Colon (tissue), 2 donors: ENCODE results near the gene DENND6A.
"Not testable (repeated sequence)": the region's sequence is repeated elsewhere in the genome, so short reads cannot be mapped to it uniquely, and the experiment has no call there.

Experiments used
- FAIRE-seq: peaks from 2 replicates; lab custom pipeline; 2012; peaks lifted over from hg19 to GRCh38; lab: Jason Lieb, UNC
- donor health status: control.
- donor health status: control.

DENND6A gene, protein sequence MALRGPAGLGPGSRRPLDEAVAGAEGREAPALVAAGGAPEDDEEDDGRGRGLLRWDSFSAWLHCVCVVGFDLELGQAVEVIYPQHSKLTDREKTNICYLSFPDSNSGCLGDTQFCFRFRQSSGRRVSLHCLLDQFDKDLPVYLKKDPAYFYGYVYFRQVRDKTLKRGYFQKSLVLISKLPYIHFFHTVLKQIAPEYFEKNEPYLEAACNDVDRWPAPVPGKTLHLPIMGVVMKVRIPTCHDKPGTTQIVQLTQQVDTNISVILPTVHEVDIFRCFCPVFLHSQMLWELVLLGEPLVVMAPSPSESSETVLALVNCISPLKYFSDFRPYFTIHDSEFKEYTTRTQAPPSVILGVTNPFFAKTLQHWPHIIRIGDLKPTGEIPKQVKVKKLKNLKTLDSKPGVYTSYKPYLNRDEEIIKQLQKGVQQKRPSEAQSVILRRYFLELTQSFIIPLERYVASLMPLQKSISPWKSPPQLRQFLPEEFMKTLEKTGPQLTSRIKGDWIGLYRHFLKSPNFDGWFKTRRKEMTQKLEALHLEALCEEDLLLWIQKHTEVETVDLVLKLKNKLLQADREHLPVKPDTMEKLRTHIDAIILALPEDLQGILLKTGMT

DNA sequence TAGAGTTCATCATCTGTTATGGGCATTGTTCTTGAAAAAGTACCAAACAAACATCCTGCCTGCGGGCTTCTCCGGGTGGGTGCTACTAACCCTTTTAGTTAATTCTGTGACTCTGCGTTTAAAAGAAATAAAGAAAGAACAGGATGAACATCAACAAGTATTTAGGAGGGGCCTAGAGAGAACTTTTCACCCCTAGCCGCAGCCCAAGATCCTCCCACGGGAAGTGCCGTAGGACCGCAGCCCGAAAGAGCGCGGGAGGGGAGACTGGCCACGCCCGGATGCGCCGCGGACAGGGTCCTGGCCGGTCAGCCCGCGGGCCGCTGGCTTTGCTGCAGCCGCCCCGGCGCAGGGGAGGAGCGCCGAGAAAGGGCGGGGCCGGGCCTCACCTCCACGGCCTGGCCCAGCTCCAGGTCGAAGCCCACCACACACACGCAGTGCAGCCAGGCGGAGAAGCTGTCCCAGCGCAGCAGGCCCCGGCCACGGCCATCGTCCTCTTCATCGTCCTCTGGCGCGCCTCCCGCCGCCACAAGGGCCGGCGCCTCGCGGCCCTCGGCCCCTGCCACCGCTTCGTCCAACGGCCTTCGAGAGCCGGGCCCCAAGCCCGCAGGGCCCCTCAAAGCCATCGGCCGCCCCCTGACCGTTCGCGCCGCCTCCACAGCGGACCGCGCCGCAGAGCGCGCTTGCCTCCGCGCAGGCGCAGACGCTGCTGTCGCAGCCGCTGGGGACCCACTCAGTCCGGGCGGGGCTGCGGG is at the start of gene DENND6A:
Gene DENND6A (minus strand): TSS at position 682 of the 752 bp plus-strand sequence. CDS start 59 bp downstream, at position 623.
- FAIRE-seq = no peak

DNA sequence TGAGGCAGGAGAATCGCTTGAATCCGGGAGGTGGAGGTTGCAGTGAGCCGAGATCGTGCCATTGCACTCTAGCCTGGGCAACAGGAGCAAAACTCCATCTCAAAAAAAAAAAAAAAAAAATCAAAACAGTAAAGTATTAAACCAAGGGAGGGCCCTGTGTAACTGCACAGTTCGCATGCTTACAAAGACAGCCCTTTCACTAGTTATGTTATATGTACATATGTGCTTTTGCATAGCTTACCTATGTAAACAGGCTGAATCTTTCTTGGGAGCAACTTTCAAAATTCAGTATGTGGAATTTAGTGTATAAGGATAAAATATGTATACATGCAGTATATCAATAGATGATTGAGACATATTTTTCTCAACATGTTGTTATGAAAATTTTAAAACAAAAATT is 47.1 kb upstream of the DENND6A start:
- no peak for FAIRE-seq

DNA sequence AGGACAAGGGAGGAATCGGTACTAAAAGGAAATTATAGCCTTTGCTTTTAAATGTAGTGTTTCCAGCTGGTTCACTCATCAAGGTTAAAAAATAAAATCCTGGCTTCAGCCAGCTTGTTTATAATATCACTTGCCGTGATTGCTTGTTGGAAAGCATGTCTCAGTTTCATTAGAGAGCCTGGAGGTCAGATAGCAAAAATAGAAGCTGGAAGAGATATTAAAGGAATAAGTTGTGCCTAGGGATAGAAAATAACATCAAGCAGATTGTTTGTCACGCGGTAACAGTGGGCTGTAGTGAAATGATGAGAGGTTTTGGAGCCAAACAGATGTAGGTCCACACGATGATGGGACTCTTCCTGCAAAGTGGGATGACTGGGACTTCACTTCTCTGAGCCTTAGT is 45.5 kb upstream of the DENND6A start:
- no peak for FAIRE-seq

DNA sequence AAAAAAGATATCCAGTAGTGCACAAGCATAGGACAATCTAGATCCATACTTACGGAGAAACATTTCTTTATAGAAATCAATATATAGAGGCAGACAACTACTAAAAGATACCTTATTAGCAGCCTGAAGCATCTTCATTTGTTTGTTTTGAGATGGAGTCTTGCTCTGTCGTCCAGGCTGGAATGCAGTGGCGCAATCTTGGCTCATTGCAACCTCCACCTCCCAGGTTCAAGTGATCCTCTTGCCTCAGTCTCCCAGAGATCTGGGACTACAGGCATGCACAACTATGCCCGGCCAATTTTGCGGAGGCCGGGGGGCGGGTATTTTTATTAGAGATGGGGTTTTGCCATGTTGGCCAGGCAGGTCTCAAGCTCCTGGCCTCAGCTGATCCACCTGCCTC is 45.0 kb upstream of the DENND6A start:
- FAIRE-seq = no peak

DNA sequence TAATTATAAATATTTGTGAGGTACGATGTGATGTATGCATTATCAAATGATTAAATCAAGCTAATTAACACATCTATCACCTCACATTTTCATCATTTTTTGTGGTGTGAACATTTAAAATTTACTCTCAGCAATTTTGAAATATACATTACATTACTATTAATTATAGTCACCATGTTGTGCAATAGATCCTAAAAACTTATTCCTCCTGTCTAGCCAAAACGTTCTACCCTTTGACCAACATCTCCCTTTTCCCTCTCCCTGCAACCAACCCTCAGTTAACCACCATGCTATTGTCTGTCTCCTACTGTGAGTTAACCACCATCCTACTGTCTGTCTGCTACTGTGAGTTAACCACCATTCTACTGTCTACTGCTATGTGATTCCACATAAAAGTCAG is 42.5 kb upstream of the DENND6A start:
- no peak for FAIRE-seq

DNA sequence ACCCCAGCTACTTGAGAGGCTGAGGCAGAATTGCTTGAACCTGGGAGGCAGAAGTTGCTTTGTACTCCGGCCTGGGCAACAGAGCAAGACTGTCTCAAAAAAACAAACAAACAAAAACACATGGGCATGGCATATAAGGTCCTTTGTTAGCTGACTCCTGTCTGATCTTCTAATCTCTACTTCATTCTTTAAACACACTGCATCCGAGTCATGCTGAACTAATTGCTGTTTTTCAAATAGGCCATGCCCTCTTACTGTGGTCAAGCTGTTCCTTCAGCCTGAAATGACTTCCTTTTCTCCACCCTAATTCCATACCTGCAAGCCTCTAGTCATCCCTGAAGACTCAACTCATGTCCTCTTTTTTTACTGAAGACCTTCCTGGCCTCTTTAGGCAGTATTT is 40.9 kb upstream of the DENND6A start:
- no peak for FAIRE-seq

DNA sequence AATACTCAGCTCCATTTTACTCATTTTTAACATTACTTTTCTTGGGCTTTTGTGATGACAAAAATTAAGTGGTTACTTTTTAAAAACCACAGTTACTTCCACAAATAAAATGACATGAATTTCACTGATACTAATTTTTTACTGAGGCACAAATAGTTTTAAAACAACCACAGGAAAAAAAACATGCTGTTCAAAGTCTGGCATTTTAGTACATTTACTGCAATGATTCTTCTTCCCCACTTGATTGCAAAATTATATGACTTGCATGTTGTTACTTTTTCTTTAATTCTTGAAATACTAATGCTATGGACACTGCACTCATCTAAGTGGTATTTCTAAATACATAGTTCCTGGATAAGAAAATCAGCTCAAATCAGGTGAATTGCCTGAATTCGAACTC is 38.4 kb upstream of the DENND6A start:
- no peak for FAIRE-seq

DNA sequence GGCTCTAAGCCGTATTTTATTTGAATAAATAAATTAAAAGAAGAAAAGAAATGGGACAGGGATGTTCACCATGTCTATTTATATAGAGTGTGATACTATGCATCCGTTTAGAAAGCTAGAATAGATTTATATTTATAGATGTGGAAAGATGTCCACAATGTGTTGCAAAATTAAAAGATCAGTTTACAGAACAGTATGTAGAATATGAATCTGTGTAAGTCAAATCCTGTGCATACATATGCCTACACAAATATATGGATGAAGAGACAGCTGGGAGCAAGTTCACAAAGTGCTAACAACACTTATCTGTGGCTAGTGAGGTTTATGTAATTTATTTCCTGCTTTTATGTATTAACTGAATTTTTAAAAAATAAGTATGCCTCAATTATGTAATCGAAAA is 37.8 kb upstream of the DENND6A start:
- FAIRE-seq = no peak

DNA sequence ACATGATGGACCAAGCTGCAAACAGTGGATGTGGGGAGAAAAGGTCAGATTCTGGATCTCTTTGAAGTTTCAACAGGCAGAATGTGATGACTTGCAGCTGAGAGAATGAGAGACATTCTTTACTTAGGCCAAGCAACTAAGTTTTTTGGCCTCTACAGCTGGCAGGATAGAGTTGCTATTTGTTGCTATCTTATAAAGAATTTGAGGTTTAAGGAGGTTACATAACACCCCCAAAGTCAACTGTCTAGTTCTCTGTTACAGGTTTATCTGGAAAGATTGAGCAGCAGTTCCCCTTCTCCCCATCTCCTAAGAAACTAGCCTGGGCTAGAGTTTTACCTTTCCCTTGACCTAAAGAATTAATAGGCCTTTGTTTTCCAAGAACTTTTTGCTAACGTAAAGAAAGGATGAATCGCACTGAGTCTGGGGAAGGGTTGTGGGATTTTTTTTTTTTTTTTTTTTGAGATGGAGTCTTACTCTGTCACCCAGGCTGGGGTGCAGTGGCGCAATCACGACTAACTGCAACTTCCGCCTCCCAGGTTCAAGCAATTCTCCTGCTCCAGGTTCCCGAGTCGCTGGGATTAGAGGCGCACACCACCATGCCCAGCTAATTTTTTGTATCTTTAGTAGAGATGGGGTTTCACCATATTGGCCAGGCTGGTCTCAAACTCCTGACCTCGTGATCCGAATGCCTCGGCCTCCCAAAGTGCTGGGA is 36.6 kb upstream of the DENND6A start:
- FAIRE-seq = no peak

DNA sequence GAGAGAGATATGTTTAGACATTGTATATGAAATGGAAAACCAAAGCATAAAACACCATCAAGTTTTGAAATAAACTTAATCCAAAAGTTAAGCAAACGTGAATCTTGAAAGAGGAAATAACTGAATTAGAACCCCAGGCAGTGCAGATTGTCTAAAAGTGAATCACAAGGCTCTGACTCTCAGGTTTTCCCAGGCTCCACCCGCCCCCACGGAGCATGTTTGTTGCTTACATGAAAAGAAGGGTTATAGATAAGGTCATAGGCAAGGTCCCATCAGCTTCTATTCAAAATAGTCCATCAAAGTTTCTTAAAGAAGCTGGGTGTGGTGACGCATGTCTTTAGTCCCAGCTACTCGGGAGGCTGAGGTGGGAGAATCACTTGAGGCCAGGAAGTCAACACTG is 34.2 kb upstream of the DENND6A start:
- FAIRE-seq = no peak

DNA sequence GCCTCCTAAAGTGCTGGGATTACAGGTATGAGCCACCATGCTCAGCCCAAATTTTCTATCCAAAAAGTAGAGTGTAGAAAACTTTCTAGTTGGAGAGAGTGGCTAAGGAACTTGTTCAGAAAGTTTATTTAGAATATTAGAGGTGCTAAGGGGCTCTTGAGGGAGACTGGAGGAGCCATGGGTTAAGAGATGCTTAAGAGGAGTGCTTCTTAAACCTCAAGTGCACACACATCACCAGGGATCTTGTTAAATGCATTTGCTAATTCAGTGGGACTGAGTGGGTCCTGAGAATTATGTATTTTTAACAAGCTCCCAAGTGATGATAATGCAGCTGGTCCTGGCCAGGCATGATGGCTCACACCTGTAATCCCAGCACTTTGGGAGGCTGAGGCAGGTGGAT is 33.5 kb upstream of the DENND6A start:
- no peak for FAIRE-seq

DNA sequence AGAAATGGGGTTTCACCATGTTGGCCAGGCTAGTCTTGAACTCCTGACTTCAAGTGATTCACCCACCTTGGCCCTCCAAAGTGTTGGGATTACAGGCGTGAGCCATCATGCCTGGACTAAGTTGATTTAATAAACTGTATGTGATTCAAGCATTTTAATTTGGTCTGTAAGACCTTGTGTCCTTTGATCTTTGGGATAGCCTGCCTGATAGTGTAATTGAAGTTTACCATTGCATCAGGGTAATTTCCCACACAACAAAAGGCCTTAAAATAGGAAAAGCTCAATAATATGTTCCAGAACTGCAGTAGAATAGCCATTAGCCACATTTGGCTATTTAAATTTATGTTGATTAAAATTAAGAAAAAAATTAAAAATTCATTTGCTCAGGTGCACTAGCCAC is 25.2 kb upstream of the DENND6A start:
- no peak for FAIRE-seq

DNA sequence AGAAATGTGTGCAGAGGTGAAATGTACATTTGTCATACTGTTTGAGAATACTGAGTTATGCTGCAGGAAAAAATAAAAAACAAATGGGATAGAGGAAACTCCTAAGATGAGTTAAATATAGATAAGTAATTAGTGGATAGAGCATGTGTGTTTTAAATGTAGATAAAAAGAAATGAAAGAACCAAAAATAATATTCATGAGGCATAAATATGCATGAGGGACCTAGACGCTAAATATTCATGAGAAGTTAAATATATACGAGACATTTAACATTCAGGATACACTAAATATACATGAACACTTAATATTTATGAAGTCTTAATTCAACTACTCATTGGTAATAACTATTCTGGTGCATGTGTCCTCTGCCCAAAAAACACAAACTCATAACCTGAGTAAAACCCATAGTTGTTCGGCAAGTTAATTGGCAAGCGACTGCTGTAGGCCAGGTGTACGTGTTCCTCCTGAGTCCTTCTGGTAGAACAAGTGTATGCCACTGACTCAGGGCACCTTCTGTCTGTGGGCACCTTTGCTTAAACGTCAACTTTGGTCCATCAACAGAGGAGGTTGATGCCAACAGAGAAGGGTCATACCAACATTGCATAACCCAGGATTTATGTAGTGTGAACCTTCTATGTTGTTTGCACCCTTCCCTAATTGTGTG is 24.5 kb upstream of the DENND6A start:
- no peak for FAIRE-seq

DNA sequence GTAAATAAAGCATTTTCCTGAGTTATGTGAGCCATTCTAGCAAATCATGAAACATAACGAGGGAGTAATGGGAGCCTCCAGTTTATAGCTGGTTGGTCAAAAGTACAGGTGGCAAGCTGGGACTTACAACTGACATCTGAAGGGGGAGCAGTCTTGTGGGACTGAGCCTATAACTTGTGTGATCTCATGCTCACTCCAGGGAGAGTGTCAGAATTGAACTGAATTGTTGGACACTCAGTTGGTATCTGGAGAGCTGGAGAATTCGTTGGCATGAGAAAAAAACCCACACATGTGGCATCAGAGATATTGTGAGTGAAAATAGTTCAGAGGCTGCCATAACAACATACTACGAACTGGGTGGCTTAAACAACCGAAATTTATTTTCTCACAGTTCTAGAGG is 22.8 kb upstream of the DENND6A start:
- no peak for FAIRE-seq

DNA sequence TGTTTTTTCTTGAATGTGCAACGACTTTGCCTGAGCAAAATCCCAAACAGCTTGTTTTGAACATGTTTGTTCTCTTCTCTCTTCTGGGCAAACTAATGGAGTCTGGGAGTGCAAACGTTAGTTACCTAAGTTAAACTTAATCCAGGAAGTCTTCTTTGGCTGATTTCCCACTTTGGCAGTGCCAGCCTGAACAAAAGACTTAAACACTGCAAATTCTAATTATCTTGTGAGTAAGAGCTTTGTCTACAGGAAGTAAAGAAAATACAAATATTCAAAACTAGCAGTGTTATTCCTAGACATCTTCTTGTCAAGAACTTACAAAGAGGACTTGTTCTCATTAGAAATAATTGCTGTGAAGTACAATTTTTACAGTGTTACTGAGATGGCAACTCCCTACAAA is 16.7 kb upstream of the DENND6A start:
- FAIRE-seq = no peak

DNA sequence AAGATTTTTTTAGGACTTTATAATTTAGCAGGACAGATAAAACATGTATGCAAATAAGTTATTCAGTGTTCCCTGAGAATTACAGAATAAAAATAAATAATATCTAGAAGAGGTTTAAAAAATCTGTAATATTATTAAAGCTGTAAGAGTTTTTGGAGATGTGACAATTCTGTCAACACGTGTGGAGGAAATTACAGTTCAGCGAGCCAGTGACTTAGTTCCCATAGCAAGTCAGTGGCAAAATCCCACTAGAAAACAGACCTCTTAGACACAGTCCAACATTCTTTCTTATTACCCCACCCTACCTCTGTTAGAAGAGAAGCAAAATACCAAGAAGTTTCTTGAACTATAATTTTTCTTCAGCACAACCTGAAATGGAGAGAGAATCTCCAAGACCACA is 16.2 kb upstream of the DENND6A start:
- FAIRE-seq = no peak

DNA sequence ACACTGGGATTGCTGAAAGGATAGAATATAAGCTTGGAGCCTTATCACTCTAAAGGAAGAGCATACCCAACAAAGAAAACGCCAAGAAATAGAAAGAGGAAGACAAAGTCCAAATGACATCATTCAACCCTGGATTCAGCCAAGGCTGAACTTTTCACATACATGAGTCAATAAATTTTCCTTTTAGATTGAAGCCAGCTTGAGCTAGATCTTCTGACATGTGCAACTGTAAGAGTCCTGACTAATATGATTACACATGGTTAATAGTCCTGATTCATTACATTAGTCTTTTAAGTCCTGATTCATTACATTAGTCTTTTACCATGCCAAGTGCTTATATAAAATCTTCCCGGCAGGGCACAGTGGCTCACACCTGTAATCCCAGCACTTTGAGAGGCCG is 13.6 kb upstream of the DENND6A start:
- FAIRE-seq = no peak

DNA sequence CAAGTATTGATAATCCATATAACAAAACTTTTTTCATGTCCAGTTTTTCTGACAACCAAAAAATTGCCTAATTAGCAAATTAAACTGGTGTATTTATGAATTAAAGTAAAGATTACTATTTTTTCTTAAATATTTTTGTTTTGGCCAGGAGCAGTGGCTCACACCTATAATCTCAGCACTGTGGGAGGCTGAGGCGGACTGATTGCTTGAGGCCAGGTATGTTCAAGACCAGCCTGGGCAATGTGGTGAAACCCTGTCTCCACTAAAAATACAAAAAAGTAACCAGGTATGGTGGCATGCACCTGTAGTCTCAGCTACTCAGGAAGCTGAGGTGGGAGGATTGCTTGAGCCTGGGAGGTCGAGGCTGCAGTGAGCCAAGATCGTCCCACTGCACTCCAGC is 12.5 kb upstream of the DENND6A start:
- FAIRE-seq = not testable (repeated sequence)

DNA sequence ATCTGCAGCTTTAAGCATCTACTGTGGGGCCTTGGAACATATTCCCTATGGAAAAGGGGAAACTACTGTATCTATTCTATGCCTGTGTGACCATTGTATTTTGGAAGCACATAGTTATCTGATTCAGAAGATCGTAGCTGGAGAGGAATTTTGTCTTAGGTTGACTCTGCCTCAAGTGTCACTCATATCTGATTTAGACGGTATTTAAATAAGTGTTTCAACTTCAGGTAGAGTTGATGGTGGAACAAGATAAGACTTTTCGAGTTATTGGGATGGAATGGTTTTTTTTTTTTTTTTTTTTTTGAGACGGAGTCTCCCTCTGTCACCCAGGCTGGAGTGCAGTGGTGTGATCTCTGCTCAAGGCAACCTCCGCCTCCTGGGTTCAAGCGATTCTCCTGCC is 8.9 kb upstream of the DENND6A start:
- no peak for FAIRE-seq

DNA sequence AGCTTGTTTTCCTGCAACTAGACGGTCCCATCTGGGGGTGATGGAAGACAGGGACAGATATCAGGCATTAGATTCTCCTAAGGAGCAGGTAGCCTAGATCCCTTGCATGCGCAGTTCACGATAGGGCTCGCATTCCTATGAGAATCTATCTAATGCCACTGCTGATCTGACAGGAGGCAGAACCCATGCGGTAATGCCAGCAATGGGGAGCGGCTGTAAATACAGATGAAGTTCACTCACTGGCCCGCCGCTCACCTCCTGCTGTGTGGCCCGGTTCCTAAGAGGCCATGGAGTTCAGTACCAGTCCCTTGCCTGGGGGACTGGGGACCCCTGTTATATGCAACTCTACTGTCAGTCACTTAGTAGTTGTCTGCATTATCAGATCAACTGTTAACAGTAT is 7.9 kb upstream of the DENND6A start:
- no peak for FAIRE-seq

DNA sequence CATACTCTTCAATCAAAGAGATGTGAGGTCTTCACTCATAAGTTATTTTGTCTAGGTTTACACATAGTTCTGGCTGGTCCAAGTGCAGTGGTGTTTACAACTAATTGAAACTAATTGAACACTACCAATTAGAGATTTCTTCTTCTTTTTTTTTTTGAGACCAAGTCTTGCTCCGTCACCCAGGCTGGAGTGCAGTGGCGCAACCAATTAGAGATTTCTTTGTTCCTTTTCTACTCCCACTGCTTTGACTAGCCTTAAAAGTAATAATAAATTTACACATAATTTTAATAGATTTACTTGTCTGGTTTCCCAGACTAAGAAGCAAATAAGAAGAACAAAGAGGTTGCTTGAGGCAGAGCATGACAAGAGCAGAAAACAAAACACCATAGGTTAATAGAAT is 6.7 kb upstream of the DENND6A start:
- FAIRE-seq = no peak

DNA sequence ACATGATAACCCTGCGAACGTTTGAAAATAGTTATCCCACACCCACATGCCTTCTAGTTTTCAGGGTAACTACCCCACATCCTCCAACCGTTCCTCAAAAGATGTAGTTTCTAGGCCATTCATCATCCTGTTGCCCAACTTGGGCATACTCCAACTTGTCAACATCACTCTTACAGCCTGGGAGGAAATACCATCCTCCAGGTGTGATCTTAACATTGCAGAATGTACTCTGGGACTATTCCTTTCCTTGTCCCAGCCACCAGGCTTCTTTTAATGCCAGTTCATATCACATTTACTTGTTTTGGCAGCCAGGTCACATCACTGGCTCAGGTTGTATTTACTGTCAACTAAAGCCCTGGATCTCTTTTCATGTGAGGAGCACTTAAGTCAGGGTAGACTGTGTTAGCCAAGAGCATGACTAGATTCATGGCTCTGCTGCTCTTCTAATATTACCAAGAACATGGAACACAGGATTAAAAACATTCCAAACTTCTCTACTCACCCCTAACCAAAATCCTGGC is 4.0 kb upstream of the DENND6A start:
- no peak for FAIRE-seq
